ENCODE measurements around the gene CYP46A1.
"Not testable (repeated sequence)": the region's sequence is repeated elsewhere in the genome, so short reads cannot be mapped to it uniquely, and the experiment has no call there.

Gene CYP46A1

GRCh38 chr14:99658218-99658845, 25.8 kb upstream of the CYP46A1 start:
- no peak for DNase-seq

- DNase-seq, result no peak
Measured at GRCh38 chr14:99659333-99659741, 24.8 kb upstream of the CYP46A1 start.

- peak; percentile 55 for DNase-seq
Measured at GRCh38 chr14:99660006-99660566, 24.0 kb upstream of the CYP46A1 start.

GRCh38 chr14:99660794-99661193, 23.3 kb upstream of the CYP46A1 start:
- DNase-seq, result no peak

- DNase-seq, result not testable (repeated sequence)
Measured at GRCh38 chr14:99661206-99661605, 22.9 kb upstream of the CYP46A1 start.

GRCh38 chr14:99662846-99663245, 21.3 kb upstream of the CYP46A1 start:
- no peak for DNase-seq

GRCh38 chr14:99663386-99664057, 20.6 kb upstream of the CYP46A1 start:
- DNase-seq, result no peak

- peak; percentile 70 for DNase-seq
Measured at GRCh38 chr14:99664058-99664936, 19.8 kb upstream of the CYP46A1 start.

- DNase-seq, result no peak
Measured at GRCh38 chr14:99664937-99665273, 19.2 kb upstream of the CYP46A1 start.

- DNase-seq, result no peak
Measured at GRCh38 chr14:99666533-99666932, 17.6 kb upstream of the CYP46A1 start.

GRCh38 chr14:99667045-99667444, 17.1 kb upstream of the CYP46A1 start:
- no peak for DNase-seq

- no peak for DNase-seq
Measured at GRCh38 chr14:99667821-99668220, 16.3 kb upstream of the CYP46A1 start.

- no peak for DNase-seq
Measured at GRCh38 chr14:99668307-99669295, 15.5 kb upstream of the CYP46A1 start.

- no peak for DNase-seq
Measured at GRCh38 chr14:99670361-99671234, 13.5 kb upstream of the CYP46A1 start.

- DNase-seq, result peak; percentile 71
Measured at GRCh38 chr14:99671235-99672224, 12.6 kb upstream of the CYP46A1 start.

GRCh38 chr14:99672506-99673304, 11.4 kb upstream of the CYP46A1 start:
- DNase-seq, result no peak

- no peak for DNase-seq
Measured at GRCh38 chr14:99673305-99674063, 10.6 kb upstream of the CYP46A1 start.

GRCh38 chr14:99674064-99674650, 9.9 kb upstream of the CYP46A1 start:
- DNase-seq, result no peak
